Trophoblast cell (in vitro differentiated cells and primary cell): ENCODE data around the gene MKLN1.
"Not testable (repeated sequence)": the region's sequence is repeated elsewhere in the genome, so short reads cannot be mapped to it uniquely, and the experiment has no call there.

Experiments used
- DNase-seq, 2 donors: peaks; one replicate each; pipeline ENCODE4 v3.0.0-alpha.2; 2016
- H2AFZ ChIP-seq: 2 replicates; pipeline ENCODE4 v1.6.1; 2013; ENCODE audit warnings: low read length, moderate library complexity, mild to moderate bottlenecking; ENCODE audit not compliant: insufficient read depth, poor library complexity
- H2AK5ac ChIP-seq: 2 replicates; pipeline ENCODE4 v1.6.1; 2013; ENCODE audit warnings: mild to moderate bottlenecking, low read length
- H2BK120ac ChIP-seq: 2 replicates; pipeline ENCODE4 v1.6.1; 2013; ENCODE audit warnings: low read length, mild to moderate bottlenecking, moderate library complexity; ENCODE audit not compliant: insufficient read depth, poor library complexity
- H2BK12ac ChIP-seq: 2 replicates; pipeline ENCODE4 v1.6.1; 2013; ENCODE audit warnings: mild to moderate bottlenecking, low read length, moderate library complexity
- H2BK5ac ChIP-seq: 2 replicates; pipeline ENCODE4 v1.6.1; 2013; ENCODE audit warnings: low read length, low read depth, moderate library complexity, mild to moderate bottlenecking; ENCODE audit not compliant: poor library complexity
- H3K14ac ChIP-seq: 2 replicates; pipeline ENCODE4 v1.6.1; 2013; ENCODE audit warnings: mild to moderate bottlenecking, low read length
- H3K18ac ChIP-seq: 2 replicates; pipeline ENCODE4 v1.6.1; 2013; ENCODE audit warnings: mild to moderate bottlenecking, low read length
- H3K23ac ChIP-seq: 2 replicates; pipeline ENCODE4 v1.6.1; 2013; ENCODE audit warnings: low read length
- H3K27ac ChIP-seq: 2 replicates; pipeline ENCODE4 v1.5.1; 2013; ENCODE audit warnings: low read depth, mild to moderate bottlenecking, inconsistent platforms, low read length, moderate library complexity
- H3K27me3 ChIP-seq: 2 replicates; pipeline ENCODE4 v1.6.1; 2013; ENCODE audit warnings: inconsistent platforms, mild to moderate bottlenecking, low read length, moderate library complexity; ENCODE audit not compliant: insufficient read depth
- H3K36me3 ChIP-seq, 2 experiments: 1 replicate in 1 of 2; 2 replicates in 1 of 2; pipeline ENCODE4 v1.6.1; 2013; ENCODE audit warnings: low read length in 2 of 2, mild to moderate bottlenecking in 2 of 2, moderate library complexity in 1 of 2; ENCODE audit not compliant: insufficient read depth in 2 of 2, control insufficient read depth in 1 of 2
- H3K4ac ChIP-seq: 2 replicates; pipeline ENCODE4 v1.6.1; 2013; ENCODE audit warnings: low read depth, mild to moderate bottlenecking, low read length, moderate library complexity
- H3K4me1 ChIP-seq, 2 experiments: 1 replicate in 1 of 2; 2 replicates in 1 of 2; pipeline ENCODE4 v1.6.1; 2013; ENCODE audit warnings: low read length in 2 of 2, mild to moderate bottlenecking in 2 of 2, moderate library complexity in 1 of 2; ENCODE audit not compliant: insufficient read depth in 2 of 2, control insufficient read depth in 1 of 2
- H3K4me2 ChIP-seq: 2 replicates; pipeline ENCODE4 v1.6.1; 2013; ENCODE audit warnings: inconsistent platforms, mild to moderate bottlenecking, low read length, moderate library complexity
- H3K4me3 ChIP-seq: 2 replicates; pipeline ENCODE4 v1.5.1; 2013; ENCODE audit warnings: mild to moderate bottlenecking, low read depth, low read length, inconsistent platforms
- H3K79me1 ChIP-seq: one replicate; pipeline ENCODE4 v1.6.1; 2013; ENCODE audit warnings: low read length
- H3K79me2 ChIP-seq: 2 replicates; pipeline ENCODE4 v1.6.1; 2013; ENCODE audit warnings: low read length, mild to moderate bottlenecking; ENCODE audit not compliant: control insufficient read depth, insufficient read depth, poor library complexity
- H3K9ac ChIP-seq: 2 replicates; pipeline ENCODE4 v1.6.1; 2013; ENCODE audit warnings: mild to moderate bottlenecking, low read length
- H3K9me3 ChIP-seq: 2 replicates; pipeline ENCODE4 v1.6.1; 2013; ENCODE audit warnings: low read depth, mild to moderate bottlenecking, control low read depth, inconsistent platforms, low read length; ENCODE audit not compliant: insufficient read depth
- H4K12ac ChIP-seq: 2 replicates; pipeline ENCODE4 v1.6.1; 2013; ENCODE audit warnings: low read depth, mild to moderate bottlenecking, low read length, moderate library complexity
- H4K8ac ChIP-seq: 2 replicates; pipeline ENCODE4 v1.6.1; 2013; ENCODE audit warnings: low read depth, mild to moderate bottlenecking, low read length, moderate library complexity
- H4K91ac ChIP-seq: one replicate; pipeline ENCODE4 v1.6.1; 2013; ENCODE audit warnings: low read depth, mild to moderate bottlenecking, low read length, moderate library complexity
- WGBS: extraction: QIAGEN DNeasy Blood & Tissue Kit; methylation state at CpG from one replicate; pipeline ENCODE4 v1.1.7; 2013; ENCODE audit warnings: missing lambda C conversion rate; ENCODE audit not compliant: insufficient read length, insufficient coverage; ENCODE audit errors: extremely low coverage; 5-methylcytosine and 5-hydroxymethylcytosine counted together

Gene MKLN1

GRCh38 chr7:131505037-131505620, 177.5 kb downstream of the MKLN1 start:
- not testable (repeated sequence) for H2BK12ac ChIP-seq, H4K8ac ChIP-seq, H2BK120ac ChIP-seq, H3K23ac ChIP-seq, H3K27me3 ChIP-seq, H3K4me3 ChIP-seq, H3K14ac ChIP-seq, H3K4me1 ChIP-seq, H4K12ac ChIP-seq, H3K27ac ChIP-seq, H3K18ac ChIP-seq, H3K4me2 ChIP-seq, H3K9ac ChIP-seq, H3K4ac ChIP-seq, DNase-seq, H4K91ac ChIP-seq, H2BK5ac ChIP-seq, H2AK5ac ChIP-seq, H2AFZ ChIP-seq, H3K9me3 ChIP-seq, H3K79me1 ChIP-seq, H3K79me2 ChIP-seq
- no CpG with 5 or more reads among the region's 8 CpGs for WGBS
- peaks cover 62 to 73% of the 10 kb centered on the region in 2 experiments for H3K36me3 ChIP-seq

- Histone ChIP-seq H2AFZ (no peak overlapping the region), H3K23ac (no peak overlapping the region), H2BK120ac (no peak overlapping the region), H3K79me1 (no peaks in the 10 kb centered on the region), H3K4me1 (no peaks in the 10 kb centered on the region), H3K27ac (no peak overlapping the region), H3K4me3 (no peak overlapping the region), H3K9me3 (no peaks in the 10 kb centered on the region), H4K91ac (no peak overlapping the region), H3K9ac (no peak overlapping the region), H3K14ac (no peak overlapping the region), H3K27me3 (no peaks in the 10 kb centered on the region), H3K4me2 (no peak overlapping the region), H4K12ac (no peak overlapping the region), H2BK12ac (no peak overlapping the region), H3K4ac (no peak overlapping the region), H2AK5ac (no peak overlapping the region), H3K18ac (no peak overlapping the region), H4K8ac (no peak overlapping the region), H3K79me2 (no peaks in the 10 kb centered on the region), H2BK5ac (no peak overlapping the region), H3K36me3 (peaks cover 65 to 74% of the 10 kb centered on the region in 2 experiments)
- no peak for DNase-seq
- no CpG with 5 or more reads among the region's 30 CpGs for WGBS
These were observed 178.2 kb downstream of the MKLN1 start for GRCh38 chr7:131505636-131506557.

- H2AK5ac ChIP-seq = no peak overlapping the region
- H3K36me3 ChIP-seq = peaks cover 66 to 75% of the 10 kb centered on the region in 2 experiments
- H3K4ac ChIP-seq = no peak overlapping the region
- no CpG with 5 or more reads among the region's 18 CpGs for WGBS
- no peak overlapping the region for H2BK12ac ChIP-seq
- no peak overlapping the region for H3K9ac ChIP-seq
- no peaks in the 10 kb centered on the region for H3K9me3 ChIP-seq
- H3K14ac ChIP-seq = no peak overlapping the region
- no peaks in the 10 kb centered on the region for H3K79me1 ChIP-seq
- no peak overlapping the region for H3K18ac ChIP-seq
- H3K4me3 ChIP-seq = no peak overlapping the region
- no peaks in the 10 kb centered on the region for H3K27me3 ChIP-seq
- no peak overlapping the region for H4K8ac ChIP-seq
- no peak overlapping the region for H3K23ac ChIP-seq
- no peaks in the 10 kb centered on the region for H3K79me2 ChIP-seq
- no peak overlapping the region for H2BK5ac ChIP-seq
- DNase-seq = no peak
- H4K12ac ChIP-seq = no peak overlapping the region
- no peak overlapping the region for H3K27ac ChIP-seq
- no peak overlapping the region for H3K4me2 ChIP-seq
- H2AFZ ChIP-seq = no peak overlapping the region
- no peaks in the 10 kb centered on the region for H3K4me1 ChIP-seq
- no peak overlapping the region for H2BK120ac ChIP-seq
- no peak overlapping the region for H4K91ac ChIP-seq
These were observed 178.9 kb downstream of the MKLN1 start for GRCh38 chr7:131506597-131506996.

GRCh38 chr7:131507592-131508331, 180.1 kb downstream of the MKLN1 start:
- Histone ChIP-seq H3K9ac (no peak overlapping the region), H2BK120ac (no peak overlapping the region), H4K91ac (no peak overlapping the region), H3K9me3 (no peaks in the 10 kb centered on the region), H3K4me2 (no peak overlapping the region), H3K18ac (no peak overlapping the region), H4K12ac (no peak overlapping the region), H3K4ac (no peak overlapping the region), H2BK5ac (no peak overlapping the region), H3K27me3 (no peaks in the 10 kb centered on the region), H3K79me1 (no peaks in the 10 kb centered on the region), H3K4me3 (no peak overlapping the region), H3K27ac (no peak overlapping the region), H3K4me1 (no peaks in the 10 kb centered on the region), H2AFZ (no peak overlapping the region), H3K79me2 (no peaks in the 10 kb centered on the region), H3K23ac (no peak overlapping the region), H2AK5ac (no peak overlapping the region), H3K14ac (no peak overlapping the region), H2BK12ac (no peak overlapping the region), H3K36me3 (peaks cover 56 to 65% of the 10 kb centered on the region in 2 experiments), H4K8ac (no peak overlapping the region)
- no CpG with 5 or more reads among the region's 14 CpGs for WGBS
- peak; percentile 71 to 88 for DNase-seq
